Right ventricle myocardium superior (tissue), 1 donor: Measurements from ENCODE around the gene SERBP1. TPM values are rescaled to one million over a fixed set of nuclear protein-coding genes. Genes with fewer than 3 reads are reported as not detected.

Experiments
- ATAC-seq: fragments of 200-7000 bp; cut with Tn5 transposase; one replicate; pipeline ENCODE4 v1.9.1; 2020; ENCODE audit warnings: mild to moderate bottlenecking; ENCODE audit not compliant: poor library complexity
- DNase-seq: peaks from one replicate; pipeline ENCODE4 v3.0.0-alpha.2; 2020
- intact Hi-C: fragments of 100-400 bp; cut with DNase I; formaldehyde crosslinking; loops from one replicate; pipeline ENCODE4 v1.11.2; 2022
- long read RNA-seq: library from polyadenylated mRNA; unstranded; transcript quantifications from one replicate; pipeline ENCODE4 v2.0.0, GENCODE V29; 2021
- total RNA-seq: library from RNA; stranded (reverse); fragmentation: NEBNext Ultra II Directional; extraction: Animal tissue kit (Norgen Biotek cat#: 25700); gene quantifications from one replicate; pipeline ENCODE4 v1.2.1, GENCODE V29; 2021
- donor health status: DM: no; HTN: yes; CAD: no; lungs with severe emphysema.

Gene SERBP1
- 111 TPM for total RNA-seq
- long read RNA-seq, full-length matches to known transcripts: 301 of 319 reads
- long read RNA-seq, partial matches to known transcripts: 11 of 319 reads
- long read RNA-seq, other reads (novel, unspliced or antisense): 7 of 319 reads

- intact Hi-C loops: no loop called here
- ATAC-seq (peak; percentile 97), DNase-seq (peak; percentile 98)
Observed at GRCh38 chr1:67430358-67431155, at the start of gene SERBP1. Gene SERBP1, minus strand, starts transcription at chr1:67430402. Its CDS starts 102 bp downstream, at chr1:67430300.

- ATAC-seq (peak; percentile 59), DNase-seq (no peak)
- intact Hi-C loops: no loop called here
Observed at GRCh38 chr1:67479146-67479891, 49.1 kb upstream of the SERBP1 start.

GRCh38 chr1:67476906-67477305 lies 46.7 kb upstream of the SERBP1 start:
- intact Hi-C loops: no loop called here
- no peak for DNase-seq
- no peak for ATAC-seq

DNA sequence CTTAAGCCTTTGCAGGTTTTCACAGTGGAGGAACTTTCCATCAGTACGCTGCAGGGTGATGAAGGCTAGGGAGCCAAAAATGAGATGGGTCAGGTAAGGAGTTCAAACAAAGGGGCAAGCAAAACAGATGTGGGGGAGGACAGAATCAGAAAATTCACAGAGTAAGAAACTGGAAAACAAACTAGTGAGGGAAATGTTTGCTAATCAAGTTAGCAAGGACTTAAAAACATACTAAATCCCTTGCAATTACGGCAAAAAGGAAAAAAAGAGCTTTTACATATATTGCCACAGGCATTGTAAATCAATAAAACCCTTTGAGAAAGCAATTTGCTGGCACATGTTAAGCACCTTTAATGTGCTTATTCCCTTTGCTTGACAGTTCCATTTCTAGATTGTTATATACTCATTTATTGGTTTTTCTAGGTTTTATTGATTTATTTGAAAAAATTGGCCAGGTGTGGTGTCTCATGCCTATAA lies 45.8 kb upstream of the SERBP1 start:
- intact Hi-C loops: no loop called here
- DNase-seq (no peak), ATAC-seq (no peak)

- intact Hi-C loops: no loop called here
- DNase-seq (no peak), ATAC-seq (no peak)
Observed at GRCh38 chr1:67472056-67472455, 41.9 kb upstream of the SERBP1 start.

- intact Hi-C loops: no loop called here
- ATAC-seq: no peak
Observed at GRCh38 chr1:67469431-67469830, 39.2 kb upstream of the SERBP1 start.

DNA sequence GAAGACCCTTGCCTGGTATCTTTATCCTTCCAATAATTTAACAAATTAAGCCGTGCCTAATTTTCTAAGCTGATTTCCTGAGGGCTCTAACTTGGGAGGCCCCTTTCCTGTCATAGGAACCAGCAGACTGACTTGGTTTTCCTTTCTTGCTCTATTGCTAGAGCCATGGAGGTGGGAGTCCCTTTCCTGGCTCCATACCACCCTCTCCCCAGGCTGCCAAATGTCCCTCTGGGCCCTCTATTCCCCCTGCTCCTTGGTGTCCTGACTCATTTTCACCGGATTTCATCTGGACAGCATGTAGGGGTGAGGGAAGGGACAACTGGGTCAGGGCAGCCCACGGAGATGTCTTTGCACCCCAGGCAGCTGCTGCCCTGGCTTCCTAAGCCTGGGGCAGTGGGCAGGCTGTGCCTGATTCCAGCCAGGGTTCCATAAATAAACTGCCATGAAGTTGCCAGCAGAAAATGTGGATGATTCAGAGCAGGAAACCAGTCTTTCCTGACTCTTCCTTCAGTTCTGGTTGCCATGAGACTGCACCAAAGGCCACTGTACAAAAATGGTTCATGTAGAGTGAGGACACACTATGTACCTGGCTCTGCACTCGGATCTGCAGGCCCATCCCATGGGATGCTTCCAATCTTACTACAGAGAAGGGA lies 38.0 kb upstream of the SERBP1 start:
- DNase-seq (no peak), ATAC-seq (no peak)
- intact Hi-C loops: no loop called here

More at GRCh38 chr1:67469431-67469830, 39.2 kb upstream of the SERBP1 start:
- no peak for DNase-seq

DNA sequence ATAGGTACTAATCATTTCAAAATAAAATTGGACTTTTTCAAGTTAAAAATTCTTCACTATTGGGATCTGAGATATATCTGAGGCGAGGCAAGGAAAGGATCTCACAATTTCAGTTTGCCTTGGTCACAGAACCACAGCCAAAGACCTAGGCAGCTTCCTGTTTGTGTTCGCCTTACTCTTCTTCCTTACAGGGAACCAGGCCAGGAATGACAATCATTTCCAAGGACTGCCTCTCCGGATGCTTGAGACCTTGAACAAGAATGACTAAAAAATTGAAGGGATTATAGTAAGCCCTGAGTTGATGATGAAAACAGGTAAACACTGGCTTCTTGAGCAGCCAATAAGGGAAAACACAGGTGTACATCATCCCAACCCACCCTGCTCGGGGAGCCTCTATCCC lies 35.2 kb upstream of the SERBP1 start:
- no peak for DNase-seq
- no peak for ATAC-seq
- intact Hi-C loops: no loop called here

- ATAC-seq (no peak), DNase-seq (no peak)
- intact Hi-C loops: no loop called here
Observed at GRCh38 chr1:67464746-67465145, 34.5 kb upstream of the SERBP1 start.

GRCh38 chr1:67464058-67464457 lies 33.9 kb upstream of the SERBP1 start:
- ATAC-seq (no peak), DNase-seq (no peak)
- intact Hi-C loops: no loop called here

DNA sequence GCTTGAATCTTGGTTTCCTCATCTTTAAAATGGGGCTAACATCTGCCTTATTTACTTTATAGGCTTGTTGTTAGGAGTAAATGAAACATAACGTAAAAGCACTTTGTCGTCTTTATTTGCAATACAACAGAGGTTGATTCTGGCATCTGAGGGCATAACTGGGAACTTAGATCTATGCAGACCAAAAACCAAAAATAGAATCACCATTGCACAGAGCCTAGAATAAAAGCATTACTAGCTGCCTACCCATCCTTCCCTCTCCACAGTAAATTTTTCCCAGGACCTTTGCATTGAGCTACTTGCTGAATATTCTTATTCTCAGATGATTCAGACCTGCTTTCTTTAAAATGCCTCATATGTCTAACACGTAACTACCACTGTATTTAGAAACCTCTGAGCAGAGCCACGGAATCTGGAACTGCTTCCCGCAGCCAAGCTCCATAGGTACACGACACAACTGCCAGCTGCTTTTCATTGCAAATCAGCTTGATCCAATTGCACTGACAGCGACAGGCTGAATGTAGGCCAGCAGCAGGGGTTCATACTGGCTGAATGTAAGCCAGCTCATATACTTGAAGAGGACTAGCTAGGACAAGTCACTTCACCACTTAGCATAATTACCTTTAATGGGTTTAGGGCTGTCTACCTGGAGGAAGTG lies 33.2 kb upstream of the SERBP1 start:
- ATAC-seq (no peak), DNase-seq (no peak)
- intact Hi-C loops: no loop called here

GRCh38 chr1:67460676-67461500 lies 30.7 kb upstream of the SERBP1 start:
- intact Hi-C loops: no loop called here
- ATAC-seq (peak; percentile 96), DNase-seq (peak; percentile 73)

- intact Hi-C loops: no loop called here
- no peak for DNase-seq
- ATAC-seq: no peak
Observed at GRCh38 chr1:67459068-67459467, 28.9 kb upstream of the SERBP1 start.

DNA sequence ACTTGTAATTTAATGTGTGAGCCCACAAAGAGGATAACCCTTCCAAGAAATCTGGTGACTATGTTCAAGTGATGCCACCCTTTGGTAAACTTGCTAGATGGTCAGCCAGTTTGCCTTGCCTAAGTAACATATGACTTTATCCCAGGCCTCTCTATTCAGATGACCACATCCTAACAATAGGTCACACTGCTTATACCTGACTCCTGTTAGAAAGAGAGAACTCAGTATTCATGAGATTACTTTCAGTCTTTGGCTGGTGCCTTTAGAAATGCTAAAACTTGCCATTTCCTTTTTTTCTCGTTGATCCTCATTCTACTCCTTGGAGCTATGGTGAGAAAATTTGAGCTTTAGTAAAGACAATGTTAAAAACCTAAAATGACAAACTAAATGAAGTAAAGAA lies 28.5 kb upstream of the SERBP1 start:
- no peak for DNase-seq
- intact Hi-C loops: no loop called here

DNA sequence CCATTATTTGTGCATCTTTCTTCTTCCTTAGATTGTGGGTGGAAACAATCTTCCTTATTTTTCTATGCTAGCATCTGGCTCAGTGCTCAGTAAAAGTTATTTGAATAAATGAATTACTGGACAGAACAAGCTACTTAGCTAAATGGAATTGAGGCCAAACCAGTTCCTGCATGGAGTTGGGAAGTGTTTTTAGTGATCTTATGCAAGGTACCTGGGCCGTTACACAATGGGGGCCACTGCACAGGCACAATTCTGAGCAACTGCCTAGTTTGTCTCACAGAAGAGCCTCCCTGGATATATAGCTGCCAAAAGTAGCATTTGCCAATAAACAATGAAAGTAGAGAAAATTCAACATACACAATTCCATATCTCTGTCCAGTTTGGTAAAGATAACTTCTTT lies 27.0 kb upstream of the SERBP1 start:
- DNase-seq (no peak), ATAC-seq (no peak)
- intact Hi-C loops: no loop called here

More for the DNA sequence above, 28.5 kb upstream of the SERBP1 start:
- no peak for ATAC-seq

DNA sequence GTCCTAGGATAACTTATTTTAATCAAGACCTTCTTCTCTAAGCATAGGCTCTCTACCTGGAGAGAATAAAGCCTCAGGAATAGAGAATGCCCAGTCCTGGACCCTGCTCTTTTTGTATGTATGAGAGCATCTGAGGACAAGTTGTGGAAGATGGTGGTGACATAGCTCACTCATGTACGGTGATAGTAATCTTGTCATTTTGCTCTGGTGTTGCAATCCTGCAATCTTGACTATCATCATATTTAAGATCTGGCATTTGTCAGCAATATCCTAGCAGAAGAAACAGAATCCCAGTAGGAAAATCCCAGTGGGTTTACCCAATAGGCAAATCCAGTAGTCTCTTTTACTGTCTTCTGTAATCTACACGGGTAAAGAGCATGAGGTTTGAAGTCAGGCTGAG lies 21.6 kb upstream of the SERBP1 start:
- intact Hi-C loops: no loop called here
- no peak for DNase-seq

DNA sequence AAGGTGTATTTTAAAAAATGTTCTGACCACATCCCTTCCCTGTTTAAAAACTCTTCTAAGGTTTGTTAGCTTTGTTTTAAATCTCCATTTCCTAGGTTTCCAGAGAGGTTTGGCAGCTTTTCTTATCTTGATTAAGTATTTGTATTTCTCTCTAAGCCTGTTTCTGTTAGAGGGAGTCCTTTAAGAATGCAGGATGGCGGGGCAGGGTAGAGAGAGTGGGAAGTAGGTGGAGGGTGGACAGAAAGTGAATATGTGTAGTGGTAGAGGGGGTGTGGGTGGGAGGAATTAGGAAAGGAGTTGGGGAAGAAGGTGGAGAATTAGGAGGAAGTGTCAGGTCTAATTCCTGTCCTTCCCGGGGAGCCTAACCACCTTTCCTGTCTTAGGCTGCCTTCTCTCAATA lies 21.2 kb upstream of the SERBP1 start:
- ATAC-seq: no peak
- DNase-seq: no peak
- intact Hi-C loops: no loop called here

More for the DNA sequence above, 21.6 kb upstream of the SERBP1 start:
- ATAC-seq: no peak

- intact Hi-C loops: no loop called here
- DNase-seq: no peak
- ATAC-seq: no peak
Observed at GRCh38 chr1:67446893-67447292, 16.7 kb upstream of the SERBP1 start.
